NCI-H2081 treated with DMSO at 0.1 percent for 48 hours (cell line): Measurements from ENCODE around the gene FUOM.

Source experiments
- DNase-seq: peaks from one replicate; lab custom pipeline; 2025; lab: John Stamatoyannopoulos, UW

The FUOM gene

DNA sequence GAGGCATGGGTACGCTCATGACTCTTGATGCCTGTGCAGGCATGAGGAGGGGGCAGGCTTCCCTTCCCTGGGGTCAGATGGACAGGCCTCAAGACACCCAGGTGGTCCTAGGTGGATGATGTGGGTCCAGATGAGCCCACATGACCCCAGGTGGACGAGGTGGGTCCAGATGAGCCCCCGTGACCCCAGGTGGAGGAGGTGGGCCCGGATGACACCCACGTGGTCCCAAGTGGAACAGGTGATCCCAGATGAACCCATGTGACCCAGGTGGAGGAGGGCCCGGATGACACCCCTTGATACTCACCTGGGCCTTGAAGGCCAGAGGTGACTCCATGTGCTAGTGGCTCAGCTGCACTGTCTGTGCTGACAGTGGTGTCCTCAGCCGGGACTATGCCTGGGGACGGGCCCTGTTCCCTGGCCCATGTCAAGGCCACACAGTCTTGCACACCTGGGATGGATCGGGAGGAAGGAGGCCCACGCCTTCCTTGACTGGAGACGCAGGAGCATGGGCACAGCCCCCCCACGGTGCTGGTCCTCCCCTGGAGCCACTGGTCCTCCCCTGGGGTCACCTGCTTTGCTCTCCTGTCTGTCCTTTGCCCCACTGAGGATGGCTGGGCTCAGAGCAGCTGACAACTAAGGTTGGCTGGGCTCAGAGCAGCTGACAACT is 7.4 kb downstream of the FUOM start:
- no peak for DNase-seq

DNA sequence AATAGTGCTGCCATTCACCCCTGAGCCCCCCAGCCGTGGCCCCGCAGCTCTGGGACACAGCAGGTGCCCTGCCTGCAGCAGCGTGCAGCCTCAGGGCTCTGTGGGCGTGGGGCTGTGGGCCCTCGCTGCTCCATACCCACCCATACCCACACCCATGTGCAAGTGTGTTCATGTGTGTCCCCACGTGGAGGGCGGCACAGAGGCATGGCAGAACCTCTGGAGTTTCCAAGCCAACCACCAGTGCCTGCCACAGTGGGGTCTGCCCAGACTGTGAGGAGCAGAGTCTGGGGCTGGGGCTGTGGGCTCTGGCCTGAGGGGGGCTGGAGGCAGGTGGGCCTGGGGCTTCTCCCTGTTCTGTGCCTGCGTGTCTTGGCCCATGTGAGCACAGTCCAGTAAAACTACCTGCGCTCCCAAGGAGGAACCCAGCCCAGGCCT is 8.2 kb downstream of the FUOM start:
- DNase-seq, result no peak

- DNase-seq, result no peak
Observed at GRCh38 chr10:133349160-133349568, 8.7 kb downstream of the FUOM start.

DNA sequence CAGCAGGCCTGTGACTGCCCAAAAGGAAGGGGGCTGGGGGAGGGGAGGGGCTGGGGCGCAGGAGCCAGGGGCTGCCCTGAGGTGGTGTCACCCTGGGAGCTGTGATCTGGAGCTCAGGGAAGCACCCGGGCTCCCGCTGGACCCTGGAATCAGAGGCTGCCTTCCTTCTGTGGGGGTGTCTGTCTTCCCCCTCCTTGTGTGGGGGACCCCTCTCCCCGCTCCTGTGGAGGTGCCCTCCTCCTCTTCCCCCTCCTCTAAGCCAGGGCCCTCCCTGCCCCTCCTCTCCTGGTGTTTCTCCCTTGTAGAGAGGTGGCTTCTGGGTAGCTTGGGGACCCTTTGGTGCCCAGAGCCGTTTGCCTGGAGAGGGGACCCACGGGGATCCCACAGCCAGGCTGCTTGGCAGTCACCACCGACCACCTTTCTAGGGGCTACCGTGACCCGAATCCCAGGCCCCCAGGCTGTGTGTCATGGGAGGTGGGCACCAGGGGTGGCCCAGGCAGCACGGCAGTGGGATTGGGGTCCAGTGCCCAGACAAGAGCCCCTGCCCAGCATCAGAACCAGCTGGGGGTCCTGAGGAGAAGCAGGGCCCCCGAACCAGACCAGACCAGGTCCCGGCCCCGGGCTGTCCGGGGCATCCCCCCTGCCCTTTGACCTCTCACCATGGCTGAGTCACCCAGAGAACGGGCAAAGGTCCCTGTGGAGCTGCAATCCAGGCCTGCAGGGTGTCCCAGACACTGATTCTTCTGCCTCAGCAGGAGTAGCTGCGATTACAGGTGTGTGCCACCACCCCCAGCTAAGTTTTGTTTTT is 9.9 kb downstream of the FUOM start:
- no peak for DNase-seq

GRCh38 chr10:133346413-133346812 is 11.4 kb downstream of the FUOM start:
- no peak for DNase-seq

DNA sequence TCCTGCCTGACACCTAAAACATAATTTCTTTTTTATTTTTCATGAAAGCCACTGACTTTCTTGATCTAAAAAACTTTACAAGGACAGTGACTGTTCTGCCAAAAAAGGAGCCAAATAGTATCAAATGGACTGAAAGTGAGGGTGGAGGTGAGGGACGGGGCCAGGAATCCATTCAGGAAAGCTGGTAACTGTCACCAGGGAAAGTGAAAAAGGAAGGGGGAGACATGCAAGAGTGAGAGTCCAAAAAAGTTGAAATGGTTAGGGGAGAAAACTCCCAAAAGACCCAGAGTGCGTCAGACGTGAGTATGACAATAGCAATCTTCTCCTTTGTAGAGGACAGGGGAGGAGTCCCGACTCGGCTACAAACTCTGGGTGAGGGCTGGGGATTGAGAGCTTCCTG is 13.6 kb downstream of the FUOM start:
- no peak for DNase-seq

GRCh38 chr10:133343558-133343957 is 14.3 kb downstream of the FUOM start:
- no peak for DNase-seq

- no peak for DNase-seq
Observed at GRCh38 chr10:133342942-133343341, 14.9 kb downstream of the FUOM start.

- DNase-seq, result no peak
Observed at GRCh38 chr10:133341983-133342382, 15.8 kb downstream of the FUOM start.

DNA sequence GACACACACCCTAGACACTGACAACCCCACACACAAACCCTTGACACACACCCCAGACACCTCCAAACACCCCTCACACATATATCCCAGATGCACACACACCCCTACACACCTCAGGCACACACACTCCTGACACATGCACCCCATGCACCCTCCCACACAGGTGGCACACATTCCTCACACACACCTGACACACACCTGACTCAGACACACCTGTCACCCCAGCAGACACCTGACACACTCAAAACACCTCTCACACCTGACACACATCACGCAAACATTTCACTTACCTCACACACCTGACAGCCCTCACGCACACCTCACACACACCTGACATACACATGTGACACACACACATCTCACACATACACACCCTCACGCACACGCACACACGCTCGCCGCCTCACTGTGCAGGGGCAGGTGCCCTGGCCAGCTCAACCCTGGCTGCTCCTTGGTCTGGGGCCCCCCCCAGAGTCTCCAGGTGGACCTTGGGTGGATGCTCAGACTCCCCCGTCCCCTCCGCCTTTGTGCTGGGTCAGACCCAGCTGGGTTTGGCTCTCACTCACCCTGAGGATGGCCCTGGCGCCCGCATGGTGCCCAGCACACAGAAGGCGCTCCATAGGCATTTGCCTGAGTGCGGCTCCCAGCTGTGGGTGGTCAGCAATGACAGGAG is 18.0 kb downstream of the FUOM start:
- no peak for DNase-seq

- no peak for DNase-seq
Observed at GRCh38 chr10:133338080-133339071, 19.4 kb downstream of the FUOM start.

DNA sequence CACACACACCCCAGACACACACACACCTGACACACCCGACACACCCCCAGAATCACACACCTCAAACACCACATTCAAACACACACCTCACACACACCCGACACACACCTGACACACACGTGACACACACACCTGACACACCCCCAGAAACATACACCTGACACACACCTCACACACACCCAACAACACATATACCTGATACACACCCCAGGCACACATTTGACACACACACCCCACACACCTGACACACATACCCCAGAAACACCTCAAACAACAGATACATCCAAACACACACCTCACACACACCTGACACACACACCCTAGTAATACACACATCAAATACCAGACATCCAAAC is 20.5 kb downstream of the FUOM start:
- no peak for DNase-seq

DNA sequence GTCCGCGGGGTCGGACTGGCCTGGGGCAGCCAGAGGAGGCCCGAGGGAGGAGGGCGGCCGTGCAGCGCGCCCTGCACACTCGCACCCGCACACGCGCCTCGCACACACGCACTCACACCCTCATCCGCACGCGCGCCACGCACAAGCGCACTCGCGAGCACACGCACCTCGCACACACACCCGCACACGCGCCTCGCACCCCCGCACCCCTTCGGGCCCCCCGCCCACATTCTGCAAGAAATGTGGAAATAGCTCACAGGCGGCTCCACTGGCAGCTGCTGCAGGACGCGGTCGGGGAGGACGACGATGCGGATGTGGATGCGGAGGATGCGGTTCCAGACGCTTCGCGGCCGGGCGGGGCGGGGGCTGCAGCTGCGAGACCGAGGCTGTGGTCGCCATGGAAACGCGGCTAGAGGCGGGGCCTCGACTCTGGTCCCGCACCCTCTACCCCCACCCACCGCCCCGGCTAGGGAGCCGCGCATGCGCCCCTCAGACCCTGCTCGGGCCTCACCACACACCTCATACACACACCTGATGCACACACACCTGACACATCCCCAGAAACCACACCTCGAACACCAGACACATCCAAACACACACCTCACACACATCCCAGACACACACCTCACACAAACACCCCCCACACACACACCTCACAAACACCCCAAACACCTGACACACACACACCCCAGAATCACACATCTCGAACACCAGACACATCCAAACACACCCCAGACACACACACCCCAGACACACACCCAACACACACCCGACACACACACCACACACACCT is 21.0 kb downstream of the FUOM start, which contains the start of gene CALY:
Gene CALY, minus strand, starts transcription at position 320 of the 793 bp plus-strand sequence. CDS start 7,907 bp downstream, outside the sequence.
- DNase-seq, result no peak

- no peak for DNase-seq
Observed at GRCh38 chr10:133336118-133336576, 21.7 kb downstream of the FUOM start.

DNA sequence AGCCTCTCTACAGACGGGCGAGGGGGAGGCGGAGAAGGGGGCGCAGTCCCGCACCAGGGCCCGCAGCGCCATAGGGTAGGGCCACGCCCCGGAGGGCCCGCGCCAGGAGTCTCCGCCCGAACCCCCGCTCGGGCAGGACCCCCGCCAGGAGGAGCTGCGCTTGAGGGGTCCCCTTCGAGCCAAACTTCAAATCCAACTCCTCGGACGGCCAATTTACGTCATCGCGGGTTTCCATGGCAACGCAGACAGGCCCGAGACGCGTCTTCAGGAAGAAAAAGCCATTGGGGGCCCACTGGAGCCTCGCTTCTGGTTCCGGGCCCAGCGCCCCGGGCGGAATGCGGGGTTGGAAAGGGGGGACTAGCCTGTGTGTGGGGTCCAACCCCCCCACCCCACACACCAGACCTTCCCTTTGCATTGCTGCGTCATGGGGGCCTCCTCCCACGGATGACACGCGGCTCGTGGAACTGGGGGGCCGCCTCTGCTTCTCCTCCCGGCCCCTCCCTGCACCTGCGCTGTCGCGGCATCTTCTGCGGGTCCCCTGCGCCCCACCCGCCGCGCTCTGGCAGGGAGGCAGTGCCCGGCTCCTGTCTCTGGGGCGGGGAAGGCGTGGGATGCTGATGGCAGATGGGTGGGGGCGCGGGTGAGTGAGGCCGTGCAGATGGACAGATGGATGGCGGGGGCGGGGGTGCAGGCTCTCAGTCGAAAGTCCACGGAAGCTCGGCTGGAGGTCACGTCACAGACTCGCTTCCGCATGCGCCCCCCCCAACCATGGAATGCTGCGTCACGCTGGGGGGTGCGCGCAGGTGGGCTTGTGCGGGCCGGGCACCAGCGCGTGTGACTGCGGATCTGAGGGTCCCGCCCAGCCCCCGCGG is 22.3 kb downstream of the FUOM start:
- DNase-seq, result no peak

- DNase-seq, result no peak
Observed at GRCh38 chr10:133334503-133335245, 23.1 kb downstream of the FUOM start.

GRCh38 chr10:133332936-133333699 is 24.7 kb downstream of the FUOM start:
- DNase-seq, result no peak

- no peak for DNase-seq
Observed at GRCh38 chr10:133329491-133330202, 28.2 kb downstream of the FUOM start.
